Mucosa of stomach (tissue), 1 donor: ENCODE measurements around the gene SSBP1.

ENCODE experiments used
- H3K27me3 ChIP-seq: one replicate; pipeline ENCODE4 v1.7.0; 2013; ENCODE audit warnings: mild to moderate bottlenecking, low read length; ENCODE audit not compliant: control insufficient read depth, insufficient read depth
- H3K36me3 ChIP-seq: one replicate; pipeline ENCODE4 v1.7.0; 2013; ENCODE audit warnings: low read length; ENCODE audit not compliant: control insufficient read depth, insufficient read depth
- H3K4me1 ChIP-seq: one replicate; pipeline ENCODE4 v1.7.0; 2013; ENCODE audit warnings: mild to moderate bottlenecking, low read length; ENCODE audit not compliant: control insufficient read depth, insufficient read depth
- H3K4me3 ChIP-seq: one replicate; pipeline ENCODE4 v1.7.0; 2013; ENCODE audit warnings: low read length
- H3K9ac ChIP-seq: one replicate; pipeline ENCODE4 v1.7.0; 2013; ENCODE audit warnings: mild to moderate bottlenecking, low read length, moderate library complexity
- H3K9me3 ChIP-seq: one replicate; pipeline ENCODE4 v1.7.0; 2013; ENCODE audit warnings: mild to moderate bottlenecking, low read length, moderate library complexity; ENCODE audit not compliant: control insufficient read depth
- donor health status: Pancreatic carcinoma.

Gene SSBP1

GRCh38 chr7:141789917-141790316 is 51.8 kb downstream of the SSBP1 start, which contains the start of gene TAS2R5:
TAS2R5 (plus strand) TSS chr7:141790217; CDS start chr7:141790362, 145 bp downstream.
- H3K27me3 ChIP-seq = no peaks in the 10 kb centered on the region
- H3K4me1 ChIP-seq = no peaks in the 10 kb centered on the region
- H3K4me3 ChIP-seq = no peak within 1 kb of the TSS
- no peaks in the 10 kb centered on the region for H3K9me3 ChIP-seq
- no peaks in the 10 kb centered on the region for H3K36me3 ChIP-seq
- no peak within 1 kb of the TSS for H3K9ac ChIP-seq

- H3K9me3 ChIP-seq = no peaks in the 10 kb centered on the region
- no peaks in the 10 kb centered on the region for H3K36me3 ChIP-seq
- no peaks in the 10 kb centered on the region for H3K4me1 ChIP-seq
- no peak overlapping the region for H3K4me3 ChIP-seq
- no peak overlapping the region for H3K9ac ChIP-seq
- H3K27me3 ChIP-seq = no peaks in the 10 kb centered on the region
These were observed 54.4 kb downstream of the SSBP1 start for GRCh38 chr7:141792526-141792925.
